MCF 10A (cell line): ENCODE data around the gene NELFA. TPM values are rescaled to one million over a fixed set of nuclear protein-coding genes. Genes with fewer than 3 reads are reported as not detected.

ENCODE experiments used
- BruUV-seq: library from RNA; stranded (reverse); fragments of 400-500 nt; replicated peaks from 2 replicates; lab custom pipeline; 2021; lab: Mats Ljungman, UMichigan
- CTCF ChIA-PET: fragments of 300-600 bp; sonication (Branson Sonifier 250); formaldehyde crosslinking; extraction: SDS; loops from one replicate; lab custom pipeline; 2021; ENCODE audit warnings: antibody characterized with exemption, inconsistent platforms; lab: Yijun Ruan, JAX
- POLR2A ChIA-PET: fragments of 300-600, 350-650 bp; sonication (Branson Sonifier 250); formaldehyde crosslinking; extraction: SDS; loops from one replicate; lab custom pipeline; 2020; ENCODE audit warnings: antibody characterized with exemption, inconsistent platforms; lab: Yijun Ruan, JAX
- DNase-seq: peaks from one replicate; pipeline ENCODE4 v3.0.0-alpha.2; 2018; ENCODE audit not compliant: unreplicated experiment
- H3K27ac Mint-ChIP-seq: one replicate; pipeline ENCODE4 v1.8.0; 2022; ENCODE audit warnings: mild to moderate bottlenecking, low read depth, mixed read lengths; ENCODE audit not compliant: unreplicated experiment
- H3K27me3 Mint-ChIP-seq: one replicate; pipeline ENCODE4 v1.8.0; 2022; ENCODE audit warnings: mixed read lengths; ENCODE audit not compliant: insufficient read depth, unreplicated experiment
- H3K36me3 Mint-ChIP-seq: one replicate; pipeline ENCODE4 v1.8.0; 2022; ENCODE audit warnings: mild to moderate bottlenecking, moderate library complexity, mixed read lengths; ENCODE audit not compliant: insufficient read depth, unreplicated experiment
- H3K4me1 Mint-ChIP-seq: one replicate; pipeline ENCODE4 v1.8.0; 2022; ENCODE audit warnings: mixed read lengths; ENCODE audit not compliant: insufficient read depth, unreplicated experiment
- H3K4me3 Mint-ChIP-seq: one replicate; pipeline ENCODE4 v1.8.0; 2022; ENCODE audit warnings: mild to moderate bottlenecking, moderate library complexity, mixed read lengths; ENCODE audit not compliant: unreplicated experiment
- H3K9me3 Mint-ChIP-seq: one replicate; pipeline ENCODE4 v1.8.0; 2022; ENCODE audit warnings: mixed read lengths; ENCODE audit not compliant: unreplicated experiment
- intact Hi-C: fragments of 100-400 bp; cut with micrococcal nuclease; formaldehyde crosslinking; loops from 2 replicates; pipeline ENCODE4 v1.14.1; 2022
- total RNA-seq: library from RNA; stranded (reverse); gene quantifications from 2 replicates; pipeline ENCODE4 v1.2.3, GENCODE V29; 2022
- TF ChIP-seq, protein P1 (sequence below): fragments of 200-600 bp; IDR thresholded peaks from one replicate; pipeline ENCODE4 v1.8.0; 2022; ENCODE audit warnings: antibody characterized with exemption, mild to moderate bottlenecking; ENCODE audit not compliant: unreplicated experiment

The NELFA gene
- total RNA-seq, 1 experiment from 2014 or later: 36.2 TPM

DNA sequence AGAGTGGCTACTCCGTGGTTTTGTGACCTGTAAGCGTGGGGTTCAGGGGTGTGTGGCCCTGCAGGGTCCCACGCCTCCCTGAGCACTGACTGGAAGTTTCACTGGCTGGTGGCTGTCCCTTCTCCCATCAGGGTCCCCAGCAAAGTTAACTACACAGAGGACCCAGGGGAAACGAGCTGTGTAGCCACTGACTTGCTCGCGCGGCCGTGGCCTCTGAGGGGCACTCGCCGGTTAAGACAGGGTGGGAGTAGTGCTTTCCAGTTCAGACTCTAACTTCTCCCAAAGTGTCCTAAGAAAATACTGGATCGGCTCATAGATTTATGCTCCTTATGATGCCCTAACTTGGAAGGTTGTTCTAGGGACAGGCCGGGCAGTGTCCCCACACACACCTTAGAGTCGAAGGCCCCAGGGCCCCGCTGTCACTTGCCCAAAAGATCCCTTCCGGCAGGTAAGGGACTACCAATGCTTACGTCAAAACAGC, 28.2 kb downstream of the NELFA start:
- no peaks in the 10 kb centered on the region for H3K9me3 Mint-ChIP-seq
- intact Hi-C loops: no loop called here
- no peaks in the 10 kb centered on the region for H3K27me3 Mint-ChIP-seq
- peaks cover 9% of the 10 kb centered on the region for H3K4me1 Mint-ChIP-seq
- DNase-seq: no peak
- ChIA-PET CTCF (no interaction called here), POLR2A (no interaction called here)
- TF ChIP-seq, protein P1, sequence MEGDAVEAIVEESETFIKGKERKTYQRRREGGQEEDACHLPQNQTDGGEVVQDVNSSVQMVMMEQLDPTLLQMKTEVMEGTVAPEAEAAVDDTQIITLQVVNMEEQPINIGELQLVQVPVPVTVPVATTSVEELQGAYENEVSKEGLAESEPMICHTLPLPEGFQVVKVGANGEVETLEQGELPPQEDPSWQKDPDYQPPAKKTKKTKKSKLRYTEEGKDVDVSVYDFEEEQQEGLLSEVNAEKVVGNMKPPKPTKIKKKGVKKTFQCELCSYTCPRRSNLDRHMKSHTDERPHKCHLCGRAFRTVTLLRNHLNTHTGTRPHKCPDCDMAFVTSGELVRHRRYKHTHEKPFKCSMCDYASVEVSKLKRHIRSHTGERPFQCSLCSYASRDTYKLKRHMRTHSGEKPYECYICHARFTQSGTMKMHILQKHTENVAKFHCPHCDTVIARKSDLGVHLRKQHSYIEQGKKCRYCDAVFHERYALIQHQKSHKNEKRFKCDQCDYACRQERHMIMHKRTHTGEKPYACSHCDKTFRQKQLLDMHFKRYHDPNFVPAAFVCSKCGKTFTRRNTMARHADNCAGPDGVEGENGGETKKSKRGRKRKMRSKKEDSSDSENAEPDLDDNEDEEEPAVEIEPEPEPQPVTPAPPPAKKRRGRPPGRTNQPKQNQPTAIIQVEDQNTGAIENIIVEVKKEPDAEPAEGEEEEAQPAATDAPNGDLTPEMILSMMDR: no peak
- no peak overlapping the region for H3K4me3 Mint-ChIP-seq
- peaks cover 92% of the 10 kb centered on the region for H3K36me3 Mint-ChIP-seq
- no TSS peak for BruUV-seq
- no peak overlapping the region for H3K27ac Mint-ChIP-seq

- no peak for DNase-seq
- POLR2A ChIA-PET: no interaction called here
- peaks cover 7% of the 10 kb centered on the region for H3K4me1 Mint-ChIP-seq
- TSS peak; percentile 46 for BruUV-seq
- TF ChIP-seq, protein P1: no peak
- H3K27me3 Mint-ChIP-seq: no peaks in the 10 kb centered on the region
- H3K36me3 Mint-ChIP-seq: peaks cover 88% of the 10 kb centered on the region
- CTCF ChIA-PET: no interaction called here
- intact Hi-C loops: no loop called here
- no peaks in the 10 kb centered on the region for H3K9me3 Mint-ChIP-seq
- no peak overlapping the region for H3K4me3 Mint-ChIP-seq
- H3K27ac Mint-ChIP-seq: no peak overlapping the region
Measured at GRCh38 chr4:1979477-1980196, 29.1 kb downstream of the NELFA start.

DNA sequence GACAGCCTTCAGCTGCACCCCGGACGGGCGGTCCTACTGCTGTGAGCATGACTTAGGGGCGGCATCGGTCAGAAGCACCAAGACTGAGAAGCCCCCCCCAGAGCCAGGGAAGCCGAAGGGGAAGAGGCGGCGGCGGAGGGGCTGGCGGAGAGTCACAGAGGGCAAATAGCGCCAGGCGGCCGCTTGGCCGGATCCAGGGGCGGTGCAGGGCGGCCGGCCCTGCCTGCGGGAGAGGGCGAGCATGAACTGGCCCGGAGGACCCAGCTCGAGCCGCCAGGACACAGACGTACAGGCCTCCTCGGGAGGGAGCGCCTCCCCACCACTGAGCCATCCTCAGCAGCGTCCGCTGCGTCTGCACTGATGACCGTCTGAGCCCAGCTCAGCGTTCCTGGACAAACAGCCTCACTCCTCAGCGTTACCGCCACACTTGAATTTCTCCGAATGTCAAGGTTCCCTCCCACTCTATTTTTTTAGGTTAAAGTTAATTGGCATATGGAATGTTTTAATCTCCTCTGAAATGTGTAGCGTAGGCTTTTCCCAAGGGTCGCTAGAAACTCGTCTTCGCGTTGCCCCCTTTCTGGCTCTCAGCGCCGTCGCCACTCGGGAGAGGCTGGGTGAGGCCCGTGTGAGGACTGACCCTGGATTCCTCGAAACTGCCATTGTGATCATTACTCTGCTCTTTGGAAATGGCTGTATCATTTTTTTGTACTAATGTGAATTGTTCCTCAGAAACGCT, 29.9 kb downstream of the NELFA start:
- ChIA-PET POLR2A (no interaction called here), CTCF (no interaction called here)
- H3K27ac Mint-ChIP-seq: no peak overlapping the region
- DNase-seq: no peak
- H3K27me3 Mint-ChIP-seq: no peaks in the 10 kb centered on the region
- no peak overlapping the region for H3K4me3 Mint-ChIP-seq
- peaks cover 4% of the 10 kb centered on the region for H3K4me1 Mint-ChIP-seq
- H3K36me3 Mint-ChIP-seq: peaks cover 83% of the 10 kb centered on the region
- BruUV-seq: no TSS peak
- intact Hi-C loops: no loop called here
- no peaks in the 10 kb centered on the region for H3K9me3 Mint-ChIP-seq
- TF ChIP-seq, protein P1: no peak

GRCh38 chr4:1978226-1978625, 30.5 kb downstream of the NELFA start:
- ChIA-PET CTCF (interaction anchor here (0.6 kb wide), 1 partner anchor 231 kb away, joined by 5 read pairs; no protein-coding TSS in a partner anchor), POLR2A (no interaction called here)
- DNase-seq: no peak
- Mint-ChIP-seq H3K4me3 (no peak overlapping the region), H3K4me1 (peaks cover 4% of the 10 kb centered on the region), H3K9me3 (no peaks in the 10 kb centered on the region), H3K27me3 (no peaks in the 10 kb centered on the region), H3K27ac (no peak overlapping the region), H3K36me3 (peaks cover 82% of the 10 kb centered on the region)
- TF ChIP-seq, protein P1: no peak
- intact Hi-C loops: no loop called here
- no TSS peak for BruUV-seq
